Measurements from ENCODE around the gene SPATA2L.
"Not testable (repeated sequence)": the region's sequence is repeated elsewhere in the genome, so short reads cannot be mapped to it uniquely, and the experiment has no call there.

The SPATA2L gene

DNA sequence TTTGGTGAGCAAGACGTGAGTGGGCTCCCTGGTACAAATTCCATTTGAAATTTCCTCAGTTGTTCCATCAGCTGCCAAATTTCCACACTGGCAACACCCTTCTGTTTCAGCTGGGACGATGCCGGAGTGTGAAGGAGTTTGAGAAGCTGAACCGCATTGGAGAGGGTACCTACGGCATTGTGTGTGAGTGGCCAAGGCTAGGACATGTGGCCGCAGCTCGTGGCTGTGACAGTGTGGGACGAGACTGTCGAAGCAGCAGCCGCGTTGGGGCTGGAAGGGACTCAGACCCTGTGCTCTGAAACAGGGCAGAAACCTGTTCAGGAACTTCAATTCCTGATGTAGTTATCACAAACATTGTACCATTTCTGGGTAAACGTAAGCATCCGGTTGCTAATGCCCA is 12.4 kb downstream of the SPATA2L start:
- no peak for DNase-seq

DNA sequence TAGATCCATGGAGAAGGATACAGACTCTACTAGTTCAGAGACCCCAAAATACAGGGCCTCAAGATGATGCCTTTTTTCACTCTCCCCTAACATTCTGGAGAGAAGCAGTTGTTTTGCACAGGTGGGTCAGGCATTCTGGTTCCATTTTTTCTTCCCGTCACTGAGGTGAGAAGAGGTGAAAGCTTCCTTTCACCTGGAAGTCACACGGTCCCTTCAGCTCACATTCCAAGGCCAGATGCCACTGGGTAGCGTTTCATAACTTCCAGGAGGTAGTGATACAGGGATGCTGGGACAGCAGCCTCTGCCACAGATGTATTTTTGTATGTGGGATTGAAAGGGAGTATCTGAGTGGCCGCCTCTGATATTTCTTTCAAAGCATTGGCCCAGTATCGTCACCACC is 13.1 kb downstream of the SPATA2L start:
- no peak for DNase-seq

DNA sequence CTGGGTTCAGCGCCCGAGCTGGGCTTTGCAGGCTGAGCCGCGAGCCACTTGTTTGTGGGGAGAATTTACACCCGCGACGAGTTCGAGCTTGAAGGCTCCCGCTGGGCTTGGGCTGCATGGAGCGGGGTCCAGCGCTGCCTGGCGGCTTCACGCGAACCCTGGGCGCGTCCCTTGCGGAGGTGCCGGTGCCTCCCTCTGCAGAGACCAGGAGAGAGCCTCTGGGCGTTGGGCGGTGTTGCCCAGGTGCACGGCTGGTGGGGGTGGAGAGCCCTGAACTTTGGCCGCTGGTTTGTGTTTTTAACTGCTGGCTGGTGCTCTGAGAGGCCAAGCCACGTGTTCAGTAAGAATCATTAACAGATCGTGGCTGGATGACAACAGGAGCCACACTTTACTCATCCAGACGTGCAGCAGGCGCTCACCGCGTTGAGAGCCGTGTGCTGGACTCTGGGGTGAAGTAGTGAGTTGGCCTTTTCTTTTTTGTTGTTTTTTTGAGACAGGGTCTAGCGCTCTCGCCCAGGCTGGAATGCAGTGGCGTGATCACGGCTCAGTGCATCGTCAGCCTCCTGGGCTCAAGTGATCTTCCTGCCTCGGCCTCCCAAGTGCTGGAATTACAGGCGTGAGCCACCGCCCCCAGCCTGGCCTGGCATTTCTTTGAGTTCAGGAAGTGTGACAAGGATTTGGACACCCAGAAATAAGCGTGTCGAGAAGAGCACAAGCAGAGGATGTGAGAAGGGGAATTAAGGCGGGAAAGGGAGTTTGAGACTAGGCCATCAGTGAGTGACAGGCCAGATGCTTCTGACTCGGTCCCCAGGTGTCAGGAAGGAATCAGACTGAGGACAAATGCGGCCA is 14.2 kb downstream of the SPATA2L start:
- no peak for DNase-seq

DNA sequence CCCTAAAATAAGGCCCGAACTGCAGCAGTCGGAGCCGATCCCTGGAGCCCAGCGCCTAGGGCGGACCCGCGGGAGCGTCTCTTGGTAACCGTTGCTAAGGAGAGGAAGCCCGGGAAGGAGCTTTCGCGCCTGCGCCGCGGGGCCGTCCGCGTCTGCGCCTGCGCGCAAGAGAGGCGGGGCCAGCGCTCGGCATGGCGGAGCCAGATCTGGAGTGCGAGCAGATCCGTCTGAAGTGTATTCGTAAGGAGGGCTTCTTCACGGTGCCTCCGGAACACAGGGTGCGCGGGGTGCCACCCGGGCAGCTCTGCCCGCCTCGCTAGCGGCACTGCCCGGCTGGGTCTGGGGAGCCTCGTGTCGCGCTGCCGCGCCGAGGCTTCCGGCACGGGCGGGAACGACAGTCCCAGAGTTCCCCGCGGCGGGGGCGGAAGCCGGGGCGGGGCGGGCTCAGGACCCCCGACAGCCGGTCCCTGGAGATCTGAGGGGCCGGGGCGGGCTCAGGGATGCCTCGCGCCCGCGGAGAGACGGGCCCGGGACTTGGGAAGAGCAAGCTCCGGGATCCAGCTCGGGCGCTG is 14.9 kb downstream of the SPATA2L start, which contains the start of gene CDK10:
TSS of gene CDK10 (plus strand) at position 170 of the 572 bp plus-strand sequence. CDS start at position 192, 22 bp downstream.
- peak; percentile 34 for DNase-seq

DNA sequence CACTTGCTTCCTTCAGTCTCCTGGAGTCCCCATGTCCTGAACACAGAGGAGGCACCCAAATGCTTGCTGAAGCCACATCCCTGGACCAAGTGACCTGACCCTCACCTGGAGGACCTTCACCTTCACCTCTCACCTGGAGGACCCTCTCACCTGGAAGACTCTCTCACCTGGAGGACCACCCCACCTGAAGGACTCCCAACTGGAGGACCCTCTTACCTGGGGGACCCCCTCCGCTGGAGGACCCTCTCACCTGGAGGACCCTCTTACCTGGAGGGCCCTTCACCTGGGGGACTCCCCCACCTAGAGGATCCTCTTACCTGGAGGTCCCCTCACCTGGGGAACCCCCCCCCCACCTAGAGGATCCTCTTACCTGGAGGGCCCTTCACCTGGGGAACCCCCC is 15.6 kb downstream of the SPATA2L start:
- no peak for DNase-seq

DNA sequence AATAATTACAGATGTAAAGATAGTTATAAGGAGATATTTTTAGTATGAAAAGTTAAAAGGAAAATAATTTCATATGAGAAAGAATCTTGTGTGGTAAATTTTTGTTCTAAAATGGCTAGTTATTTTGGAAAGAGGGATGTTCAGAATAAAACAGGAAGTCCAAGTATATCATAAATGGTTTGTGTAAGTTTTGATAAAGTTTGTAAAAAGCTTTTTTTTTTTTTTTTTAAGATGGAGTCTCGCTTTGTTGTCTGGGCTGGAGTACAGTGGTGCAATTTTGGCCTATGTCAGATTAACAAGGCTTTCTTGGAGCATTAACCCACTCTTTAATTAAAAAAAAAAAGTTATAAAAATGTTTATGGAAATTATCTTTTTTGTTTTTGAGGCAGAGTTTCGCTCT is 23.2 kb downstream of the SPATA2L start:
- no peak for DNase-seq

DNA sequence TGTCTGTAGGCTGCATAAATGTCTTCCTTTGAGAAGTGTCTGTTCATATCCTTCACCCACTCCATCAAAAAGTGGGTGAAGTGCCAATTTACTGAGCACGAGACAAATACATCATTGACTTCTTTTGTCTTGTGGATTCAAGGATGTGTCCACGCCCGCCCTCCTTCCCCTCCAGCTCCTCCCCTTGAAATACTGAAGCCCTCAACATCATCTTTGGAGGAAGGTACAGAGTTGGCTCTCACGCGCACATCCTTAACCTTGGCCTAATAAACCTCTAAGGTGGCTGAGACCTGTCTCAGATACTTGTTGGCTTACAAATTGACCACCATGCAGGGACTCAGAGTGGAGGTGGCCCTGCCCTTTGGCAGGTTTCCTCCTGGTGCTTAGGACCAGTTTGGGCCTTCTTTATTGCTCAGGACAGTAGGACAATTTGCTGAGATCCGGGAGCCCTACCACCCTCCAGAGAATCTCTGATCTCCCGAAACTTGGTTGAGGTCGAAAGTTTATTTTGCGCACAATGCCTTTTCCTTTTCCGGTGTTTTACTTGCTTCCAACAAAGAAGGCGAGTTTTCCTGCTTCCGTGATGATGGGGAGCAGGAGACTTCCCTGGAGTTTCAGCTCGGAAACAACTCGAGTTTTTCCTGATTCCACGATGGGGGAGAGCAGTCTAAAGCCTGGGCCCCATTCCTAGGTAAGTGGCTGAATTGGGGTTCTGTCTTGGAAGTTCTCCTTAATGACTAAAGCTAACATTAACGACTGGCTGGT is 29.1 kb downstream of the SPATA2L start:
- no peak for DNase-seq

DNA sequence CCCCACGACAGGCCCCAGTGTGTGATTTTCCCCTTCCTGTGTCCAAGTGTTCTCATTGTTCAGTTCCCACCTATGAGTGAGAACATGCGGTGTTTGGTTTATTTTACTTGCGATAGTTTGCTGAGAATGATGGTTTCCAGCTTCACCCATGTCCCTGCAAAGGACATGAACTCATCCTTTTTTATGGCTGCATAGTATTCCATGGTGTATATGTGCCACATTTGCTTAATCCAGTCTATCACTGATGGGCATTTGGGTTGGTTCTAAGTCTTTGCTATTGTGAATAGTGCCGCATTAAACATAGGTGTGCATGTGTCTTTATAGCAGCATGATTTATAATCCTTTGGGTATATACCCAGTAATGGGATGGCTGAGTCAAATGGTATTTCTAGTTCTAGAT is 29.9 kb downstream of the SPATA2L start:
- DNase-seq: not testable (repeated sequence)

DNA sequence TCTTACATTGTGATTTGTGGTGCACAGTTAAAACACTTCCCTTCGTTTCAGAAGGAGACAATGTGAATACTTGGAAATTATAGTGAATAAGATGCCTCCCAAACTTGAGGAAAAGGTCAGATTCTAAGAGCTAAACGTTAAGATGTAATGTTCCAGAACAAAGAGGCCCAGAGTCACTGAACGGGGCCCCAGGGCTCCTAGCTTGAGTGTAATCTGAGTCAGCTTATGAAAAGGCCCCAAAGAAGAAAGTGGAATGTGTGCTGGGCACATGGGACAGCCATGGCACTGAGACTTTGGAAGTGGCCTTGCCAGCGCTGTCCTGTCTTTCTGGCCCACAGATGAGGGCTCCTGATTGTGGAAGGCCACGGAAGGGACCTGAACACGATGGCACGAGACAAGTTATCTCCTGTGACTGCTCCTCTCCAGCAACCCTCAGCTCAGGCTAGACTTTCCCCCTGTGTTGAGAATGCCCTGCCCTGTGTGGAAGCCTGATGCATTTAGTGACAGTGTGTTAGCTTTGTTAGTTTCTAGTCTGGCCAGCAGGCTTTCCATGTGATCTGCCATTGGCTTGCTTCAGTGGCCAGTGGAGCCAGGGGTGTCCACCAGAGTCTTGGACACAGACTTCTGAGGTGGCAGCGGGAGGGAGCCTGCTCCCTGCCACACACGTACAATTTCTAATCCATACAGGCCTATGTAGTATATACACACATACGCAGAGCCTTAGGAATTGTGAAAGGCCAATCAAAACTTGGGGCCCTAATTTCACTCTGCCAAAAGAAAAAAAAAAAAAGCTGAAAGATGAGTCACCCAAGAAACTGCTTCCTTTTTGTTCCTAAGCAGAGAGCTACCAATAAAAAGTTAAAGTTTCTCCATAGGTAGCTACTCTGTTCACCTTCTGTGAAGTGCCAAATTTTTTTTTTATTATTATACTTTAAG is 30.7 kb downstream of the SPATA2L start:
- DNase-seq: no peak

DNA sequence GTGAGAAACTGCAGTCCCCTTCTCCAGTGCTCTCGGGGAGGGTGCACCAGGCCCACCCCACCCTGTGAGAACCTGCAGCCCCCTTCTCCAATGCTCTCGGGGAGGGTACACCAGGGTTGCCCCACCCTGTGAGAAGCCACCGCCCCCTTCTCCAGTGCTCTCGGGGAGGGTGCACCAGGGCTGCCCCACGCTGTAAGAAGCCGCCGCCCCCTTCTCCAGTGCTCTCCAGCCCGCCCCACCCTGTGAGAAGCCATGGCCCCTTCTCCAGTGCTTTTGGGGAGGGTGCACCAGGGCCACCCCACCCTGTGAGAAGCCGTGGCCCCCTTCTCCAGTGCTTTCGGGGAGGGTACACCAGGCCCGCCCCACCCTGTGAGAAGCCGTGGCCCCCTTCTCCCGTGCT is 31.8 kb downstream of the SPATA2L start:
- DNase-seq: no peak

DNA sequence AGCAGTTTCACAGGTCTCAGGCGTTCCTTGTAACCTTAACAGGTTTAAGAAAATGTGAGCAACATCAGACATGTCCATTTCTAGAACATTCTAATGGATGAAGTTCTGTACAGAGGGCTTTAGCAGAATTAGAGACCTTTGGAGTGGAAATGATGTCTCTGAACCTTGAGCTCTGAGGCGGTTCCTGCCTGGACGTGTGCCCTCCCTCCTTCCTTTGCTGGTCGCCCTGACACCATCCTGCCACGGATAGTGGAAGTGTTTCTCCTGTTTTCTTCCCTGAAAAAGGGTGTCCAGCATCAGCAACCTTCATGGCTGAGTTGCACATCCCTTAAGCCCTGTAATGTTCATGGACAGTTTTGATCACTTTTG is 32.7 kb downstream of the SPATA2L start:
- DNase-seq: no peak

DNA sequence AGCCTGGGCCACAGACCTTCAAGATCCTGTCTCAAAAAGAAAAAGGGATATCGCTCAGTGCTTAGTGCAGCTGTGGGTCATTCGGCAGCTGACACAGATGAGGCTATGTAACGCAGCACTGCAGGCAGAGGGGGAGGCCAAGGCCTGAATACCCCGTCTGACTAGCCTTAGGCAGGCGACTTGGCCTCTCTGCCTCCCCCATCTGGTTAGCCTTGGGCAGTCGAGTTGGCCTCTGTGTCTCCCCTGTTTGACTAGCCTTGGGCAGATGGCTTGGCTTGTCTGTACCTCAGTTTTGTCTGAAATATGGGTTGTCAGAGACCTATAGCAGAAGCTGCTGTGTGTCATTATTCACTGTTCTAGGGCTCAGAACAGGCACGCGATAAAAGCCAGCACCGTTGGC is 33.9 kb downstream of the SPATA2L start:
- DNase-seq: no peak

DNA sequence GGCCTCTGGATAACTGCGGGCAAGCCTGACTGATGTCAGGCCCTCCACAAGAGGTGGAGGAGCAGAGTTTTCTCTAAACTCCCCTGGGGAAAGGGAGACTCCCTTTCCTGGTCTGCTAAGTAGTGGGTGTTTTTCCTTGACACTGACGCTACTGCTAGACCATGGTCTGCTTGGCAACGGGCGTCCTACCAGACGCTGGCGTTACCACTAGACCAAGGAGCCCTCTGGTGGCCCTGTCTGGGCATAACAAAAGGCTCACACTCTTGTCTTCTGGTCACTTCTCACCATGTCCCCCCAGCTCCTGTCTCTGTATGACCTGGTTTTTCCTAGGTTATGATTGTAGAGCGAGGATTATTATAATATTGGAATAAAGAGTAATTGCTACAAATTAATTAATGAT is 34.5 kb downstream of the SPATA2L start:
- DNase-seq: not testable (repeated sequence)

DNA sequence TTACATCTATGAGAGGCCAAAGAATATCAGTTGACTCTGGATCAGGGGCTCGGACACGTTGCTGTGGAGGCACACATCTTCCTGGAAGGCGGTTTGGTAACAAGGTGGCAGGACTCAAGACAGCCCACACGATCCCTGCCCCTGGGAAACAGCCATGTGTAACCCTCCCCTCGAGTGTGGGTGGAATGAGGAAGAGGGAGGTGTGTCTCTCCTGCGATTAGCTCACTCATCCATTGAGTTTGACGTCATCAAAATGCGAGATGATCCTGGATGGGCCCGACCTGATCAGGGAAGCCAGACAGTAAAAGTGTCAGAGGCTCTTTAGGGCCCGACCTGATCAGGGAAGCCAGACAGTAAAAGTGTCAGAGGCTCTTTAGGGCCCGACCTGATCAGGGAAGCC is 37.3 kb downstream of the SPATA2L start:
- not testable (repeated sequence) for DNase-seq

DNA sequence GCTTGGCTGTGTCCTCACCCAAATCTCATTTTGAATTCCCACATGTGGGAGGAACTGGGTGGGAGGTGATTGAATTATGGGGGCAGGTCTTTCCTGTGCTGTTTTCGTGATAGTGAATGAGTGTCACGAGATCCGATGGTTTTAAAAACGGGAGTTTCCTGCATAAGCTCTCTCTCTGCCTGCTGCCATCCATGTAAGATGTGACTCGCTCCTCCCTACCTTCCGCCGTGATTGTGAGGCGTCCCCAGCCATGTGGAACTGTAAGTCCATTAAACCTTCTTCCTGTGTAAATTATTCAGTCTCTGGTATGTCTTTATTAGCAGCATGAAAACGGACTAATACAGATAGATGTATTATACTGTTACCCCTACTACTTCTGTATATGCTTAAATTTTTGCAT is 40.3 kb downstream of the SPATA2L start:
- no peak for DNase-seq

DNA sequence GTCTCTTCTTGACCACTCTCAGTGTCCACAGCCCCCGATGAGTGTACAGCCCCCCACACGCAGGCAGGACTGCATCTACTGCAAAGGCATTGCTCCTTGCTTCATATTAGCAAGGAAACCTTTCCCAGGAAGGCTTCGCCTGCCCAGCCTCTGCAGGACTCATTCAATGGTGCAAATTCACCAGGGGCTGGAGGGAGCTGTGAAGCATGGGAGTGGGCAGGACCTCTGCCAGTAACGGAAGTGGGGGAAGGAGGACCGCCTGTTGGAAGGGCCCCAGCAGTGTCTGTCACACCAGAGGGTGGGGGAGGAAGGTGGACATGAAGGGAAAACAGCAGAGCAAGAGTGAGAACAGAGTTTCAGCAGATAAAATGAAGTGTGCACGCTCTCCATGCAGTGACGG is 41.4 kb downstream of the SPATA2L start:
- no peak for DNase-seq

DNA sequence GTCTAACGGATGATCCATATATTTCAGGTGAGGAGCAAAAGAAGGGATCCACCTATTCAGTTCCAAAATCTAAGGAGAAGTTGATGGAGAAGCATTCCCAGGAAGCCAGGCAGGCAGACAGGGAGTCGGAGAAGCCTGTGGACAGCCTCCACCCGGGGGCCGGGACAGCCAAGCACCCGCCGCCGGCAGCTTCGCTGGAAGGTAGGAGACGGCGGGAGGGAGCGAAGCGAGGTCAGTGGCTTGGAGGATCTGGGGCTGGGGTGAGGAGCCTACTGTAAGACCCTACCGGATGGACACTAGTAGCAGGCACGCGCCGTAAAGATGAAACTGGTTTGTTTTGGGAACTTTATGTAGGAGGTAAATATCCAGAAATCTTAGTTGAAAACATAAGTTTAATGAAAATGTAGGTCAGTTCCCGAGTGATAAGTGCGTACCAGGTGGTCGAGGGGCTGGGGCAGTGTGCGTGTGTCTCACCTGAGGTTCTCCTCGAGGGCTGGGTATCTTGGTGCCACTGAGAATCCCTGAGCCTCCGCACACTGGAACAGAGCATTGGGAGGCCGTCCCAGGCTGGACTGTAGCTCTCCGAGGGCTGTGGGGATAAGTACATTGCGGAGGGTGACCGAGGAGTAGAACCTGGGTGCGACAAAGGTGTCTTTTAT is 43.2 kb downstream of the SPATA2L start:
- no peak for DNase-seq

DNA sequence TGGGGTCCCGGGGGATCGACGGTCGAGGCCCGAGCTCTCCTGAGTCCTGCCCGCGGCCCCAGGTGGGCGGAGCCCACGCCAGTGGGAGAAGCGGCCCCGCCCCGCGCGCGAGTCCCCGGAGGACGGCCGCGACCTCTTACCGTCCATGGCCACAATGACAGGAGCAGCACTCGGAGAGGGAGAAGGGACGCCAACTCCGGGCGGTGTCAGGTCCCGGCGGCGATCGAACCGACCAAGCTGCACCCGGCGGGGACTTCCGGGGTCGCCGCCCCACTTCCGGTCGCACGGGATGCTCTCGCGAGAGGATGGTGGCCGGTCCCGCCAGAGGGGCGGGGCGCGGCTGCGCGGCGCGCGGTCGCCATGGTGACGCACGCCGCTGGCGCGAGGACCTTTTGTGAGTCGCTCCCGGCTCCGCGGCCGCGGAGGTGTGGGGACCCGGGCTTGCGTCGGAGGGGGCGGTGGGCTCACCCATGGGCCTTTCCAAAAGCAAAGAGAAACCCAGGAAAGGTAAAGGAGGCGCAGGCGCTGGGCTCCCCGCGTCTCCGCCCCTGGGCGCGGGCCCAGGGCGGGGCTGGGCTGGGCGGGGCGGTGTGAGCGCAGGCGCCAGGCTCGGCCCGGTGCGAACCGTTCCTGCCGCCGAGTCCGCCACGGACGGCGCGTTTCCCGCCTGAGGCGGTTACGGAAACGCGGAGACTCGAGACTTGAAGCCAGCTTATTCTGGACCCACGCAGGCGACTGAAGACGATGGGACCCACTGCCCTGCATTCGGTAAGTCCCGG is 43.9 kb downstream of the SPATA2L start, which contains the start of the genes CHMP1A and SPATA33:
TSS of gene CHMP1A (minus strand) at position 267 of the 779 bp plus-strand sequence. CDS start at position 147, 120 bp downstream.
TSS of gene SPATA33 (plus strand) at position 395 of the 779 bp plus-strand sequence. CDS start at position 471, 76 bp downstream.
- peak; percentile 52 for DNase-seq

DNA sequence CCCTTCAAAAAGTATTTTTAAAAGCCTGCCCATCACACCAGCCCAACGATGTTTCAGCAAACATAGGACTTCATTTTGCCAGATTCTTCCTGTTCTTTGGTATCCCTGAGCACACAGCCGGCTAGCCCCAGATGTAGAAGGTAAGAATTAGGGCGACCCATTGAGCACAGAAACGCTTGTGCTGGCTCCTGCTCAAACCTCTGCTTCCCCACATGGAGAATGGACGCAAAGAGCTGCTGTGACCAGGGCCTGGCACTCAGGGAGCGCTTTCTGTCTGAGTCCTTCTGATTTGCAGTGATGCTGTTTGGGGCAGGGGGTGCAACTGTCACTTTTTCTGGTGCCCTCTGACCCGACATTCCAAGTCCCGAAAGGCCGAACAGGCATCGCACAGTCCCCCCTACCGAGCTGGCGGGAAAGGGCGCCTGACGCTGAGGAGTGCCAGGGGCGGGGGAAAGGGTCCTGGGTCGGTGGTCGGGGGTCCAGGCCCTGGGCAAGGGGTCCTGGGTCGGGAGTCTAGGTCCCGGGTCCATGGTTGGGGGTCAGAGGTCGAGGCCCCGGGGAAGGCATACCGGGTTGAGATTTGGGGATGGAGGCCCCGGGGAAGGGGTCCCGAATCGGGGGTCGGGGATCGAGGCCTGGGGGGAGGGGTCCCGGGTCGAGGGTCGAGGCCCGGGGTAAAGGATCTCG is 44.9 kb downstream of the SPATA2L start:
- no peak for DNase-seq

DNA sequence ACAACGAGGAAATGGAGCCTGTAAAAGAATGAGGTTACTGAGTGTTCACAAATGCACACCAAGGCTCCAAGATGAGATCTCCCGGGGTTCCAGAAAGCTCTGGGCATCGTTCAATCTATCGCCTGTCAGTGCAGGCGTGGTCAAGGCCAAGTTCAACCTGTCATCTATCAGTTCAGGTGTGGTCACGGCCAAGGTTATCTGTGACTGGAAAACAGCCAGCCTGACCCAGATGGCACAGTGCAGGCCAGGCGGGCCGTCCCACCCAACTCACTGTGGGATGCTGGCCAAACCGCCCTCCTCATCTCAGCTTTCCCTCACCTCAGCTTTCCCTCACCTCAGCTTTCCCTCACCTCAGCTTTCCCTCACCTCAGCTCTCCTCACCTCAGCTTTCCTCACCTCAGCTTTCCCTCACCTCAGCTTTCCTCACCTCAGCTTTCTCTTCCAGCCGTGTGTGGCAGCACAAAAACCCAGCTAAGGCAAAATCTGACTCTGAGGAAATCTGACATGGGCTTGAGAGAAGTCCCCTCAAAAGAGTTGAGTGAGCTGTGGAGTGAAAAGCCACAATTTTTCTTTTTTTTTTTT is 46.4 kb downstream of the SPATA2L start:
- no peak for DNase-seq

Measured in NCI-H524 treated with DMSO at 0.1 percent for 48 hours (cell line).